Cardiac fibroblast (primary cell): Measurements from ENCODE around the gene CFAP251.
A peak's percentile ranks its signal among the peaks of the same experiment; 100 is the strongest.

Experiments
- DNase-seq, 2 donors: peaks; one replicate each; pipeline versions ENCODE4 v3.0.0 to v3.0.0-alpha.2; 2010; ENCODE audit warnings: low read depth in 2 of 2
- H3K4me3 ChIP-seq, 2 donors: replicated peaks in 1 of 2; 1 replicate in 1 of 2; 2 replicates in 1 of 2; pipeline ENCODE4 v1.5.1; 2011; ENCODE audit warnings: low read depth in 2 of 2, low read length in 2 of 2, mild to moderate bottlenecking in 2 of 2, moderate library complexity in 1 of 2
- TF ChIP-seq, protein P1 (sequence below): IDR thresholded peaks from one replicate; pipeline ENCODE4 v1.5.1; 2011; ENCODE audit warnings: low read depth, mild to moderate bottlenecking, low read length, inconsistent platforms

Gene CFAP251

DNA sequence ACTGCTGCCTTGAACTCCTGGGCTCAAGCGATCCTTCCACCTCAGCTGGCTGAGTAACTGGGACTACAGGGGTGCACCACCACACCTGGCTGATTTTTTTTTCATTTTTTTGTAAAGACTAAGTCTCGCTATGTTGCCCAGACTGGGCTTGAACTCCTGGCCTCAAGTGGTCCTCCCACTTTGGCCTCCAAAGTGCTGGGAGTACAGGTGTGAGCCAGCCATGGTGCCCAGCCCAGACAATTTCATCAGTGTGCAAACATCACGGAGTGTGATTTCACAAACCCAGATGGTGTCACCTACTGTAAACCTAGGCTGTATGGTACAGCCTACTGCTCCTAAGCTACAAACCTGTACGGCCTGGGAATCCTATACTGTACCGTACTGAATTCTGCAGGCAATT, 96.4 kb downstream of the CFAP251 start:
- no peak for DNase-seq
- TF ChIP-seq, protein P1, sequence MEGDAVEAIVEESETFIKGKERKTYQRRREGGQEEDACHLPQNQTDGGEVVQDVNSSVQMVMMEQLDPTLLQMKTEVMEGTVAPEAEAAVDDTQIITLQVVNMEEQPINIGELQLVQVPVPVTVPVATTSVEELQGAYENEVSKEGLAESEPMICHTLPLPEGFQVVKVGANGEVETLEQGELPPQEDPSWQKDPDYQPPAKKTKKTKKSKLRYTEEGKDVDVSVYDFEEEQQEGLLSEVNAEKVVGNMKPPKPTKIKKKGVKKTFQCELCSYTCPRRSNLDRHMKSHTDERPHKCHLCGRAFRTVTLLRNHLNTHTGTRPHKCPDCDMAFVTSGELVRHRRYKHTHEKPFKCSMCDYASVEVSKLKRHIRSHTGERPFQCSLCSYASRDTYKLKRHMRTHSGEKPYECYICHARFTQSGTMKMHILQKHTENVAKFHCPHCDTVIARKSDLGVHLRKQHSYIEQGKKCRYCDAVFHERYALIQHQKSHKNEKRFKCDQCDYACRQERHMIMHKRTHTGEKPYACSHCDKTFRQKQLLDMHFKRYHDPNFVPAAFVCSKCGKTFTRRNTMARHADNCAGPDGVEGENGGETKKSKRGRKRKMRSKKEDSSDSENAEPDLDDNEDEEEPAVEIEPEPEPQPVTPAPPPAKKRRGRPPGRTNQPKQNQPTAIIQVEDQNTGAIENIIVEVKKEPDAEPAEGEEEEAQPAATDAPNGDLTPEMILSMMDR, result no peak
- H3K4me3 ChIP-seq, result no peak overlapping the region

DNA sequence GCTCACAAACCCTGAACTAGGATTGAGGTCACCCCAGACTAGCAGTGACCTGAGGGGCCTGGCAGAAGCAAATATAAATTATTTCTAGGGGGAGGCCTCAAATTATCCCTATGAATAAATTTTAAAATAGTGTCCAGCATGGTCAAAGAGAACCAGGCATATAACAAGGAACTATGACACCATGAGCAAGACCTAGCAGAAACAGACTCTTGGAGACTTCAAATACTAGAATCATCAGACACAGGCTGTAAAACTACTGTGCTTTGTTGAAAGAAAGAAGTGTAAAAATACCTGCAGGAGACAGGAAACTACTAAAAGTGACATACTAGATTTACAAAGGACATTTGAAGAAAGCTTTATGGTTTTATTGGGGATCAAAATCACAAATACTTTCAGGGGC, 100.1 kb downstream of the CFAP251 start:
- TF ChIP-seq, protein P1, result no peak
- no peak for DNase-seq
- no peak overlapping the region for H3K4me3 ChIP-seq

DNA sequence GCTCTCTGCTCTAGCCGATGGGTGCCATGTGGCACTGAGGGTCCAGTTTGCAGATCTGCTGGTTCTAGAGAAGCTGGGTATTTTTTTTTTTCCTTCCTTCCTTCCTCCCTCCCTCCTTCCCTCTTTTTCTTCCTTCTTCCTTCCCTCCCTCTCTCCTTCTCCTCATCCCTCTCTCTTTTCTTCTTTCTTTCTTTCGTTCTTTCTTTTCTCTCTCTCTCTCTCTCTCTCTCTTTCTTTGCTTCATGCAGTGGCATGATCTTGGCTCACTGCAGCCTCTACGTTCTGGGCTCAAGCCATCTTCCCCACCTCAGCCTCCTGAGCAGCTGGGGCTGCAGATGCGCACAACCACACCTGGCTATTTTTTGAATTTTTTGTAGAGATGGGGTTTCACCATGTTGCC, 100.5 kb downstream of the CFAP251 start:
- no peak overlapping the region for H3K4me3 ChIP-seq
- TF ChIP-seq, protein P1, result no peak
- DNase-seq, result no peak

DNA sequence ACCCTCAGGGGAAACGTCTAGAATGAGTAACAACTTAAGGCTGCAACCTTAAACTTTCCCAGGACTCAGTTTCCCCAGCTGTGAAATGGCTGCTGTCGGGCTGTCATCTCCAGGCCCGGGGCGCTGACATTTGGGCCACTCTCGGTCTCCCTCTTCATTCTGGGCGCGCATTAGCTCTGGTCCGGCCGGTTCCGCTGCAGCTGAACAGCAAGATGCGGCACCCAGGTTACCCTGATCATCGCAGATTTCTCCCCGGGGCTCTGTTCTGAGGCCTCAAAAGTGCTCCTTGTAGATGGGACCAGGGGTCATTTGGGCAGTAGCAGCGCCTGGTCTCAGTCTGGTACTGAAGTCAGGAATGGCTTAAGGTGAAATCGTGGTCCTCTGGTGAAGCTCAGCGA, 102.4 kb downstream of the CFAP251 start:
- peak overlapping the region in 1 of 2 donors; percentile 59 for H3K4me3 ChIP-seq
- DNase-seq, result no peak
- TF ChIP-seq, protein P1, result no peak

DNA sequence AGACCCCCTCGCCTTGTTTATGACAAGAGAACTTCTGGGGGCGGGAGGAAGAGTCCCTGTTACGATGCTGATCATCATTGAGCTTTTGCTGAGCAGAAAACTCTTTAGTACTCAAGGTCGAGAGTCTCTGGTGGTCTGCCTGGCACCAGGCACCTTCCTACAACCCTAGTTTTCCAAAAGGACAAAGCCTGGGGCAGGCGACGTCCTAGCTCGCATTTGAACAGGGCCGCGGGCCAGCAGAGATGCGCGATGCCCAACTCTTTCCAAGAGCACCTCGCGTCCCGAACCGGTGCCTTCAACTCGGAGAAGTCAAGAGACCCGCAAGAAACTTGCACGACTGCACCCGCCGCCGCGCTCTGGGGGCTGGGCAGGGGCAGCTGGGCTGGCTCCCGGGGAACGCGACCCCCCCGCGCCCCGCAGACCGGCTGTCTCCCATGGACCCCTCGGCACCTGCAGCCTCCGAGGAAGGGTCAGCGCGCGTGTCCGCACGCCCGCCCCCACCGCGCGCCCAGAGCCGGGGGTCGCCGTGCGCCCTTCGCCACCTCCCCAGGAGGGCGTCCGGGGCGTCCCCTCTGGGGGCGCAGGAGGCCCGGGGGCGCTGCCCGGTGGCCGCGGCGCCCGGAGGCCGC, 102.9 kb downstream of the CFAP251 start:
- H3K4me3 ChIP-seq, result peak overlapping the region; percentile 46 to 59
- peak in 1 of 2 donors; percentile 22 for DNase-seq
- TF ChIP-seq, protein P1, result no peak

DNA sequence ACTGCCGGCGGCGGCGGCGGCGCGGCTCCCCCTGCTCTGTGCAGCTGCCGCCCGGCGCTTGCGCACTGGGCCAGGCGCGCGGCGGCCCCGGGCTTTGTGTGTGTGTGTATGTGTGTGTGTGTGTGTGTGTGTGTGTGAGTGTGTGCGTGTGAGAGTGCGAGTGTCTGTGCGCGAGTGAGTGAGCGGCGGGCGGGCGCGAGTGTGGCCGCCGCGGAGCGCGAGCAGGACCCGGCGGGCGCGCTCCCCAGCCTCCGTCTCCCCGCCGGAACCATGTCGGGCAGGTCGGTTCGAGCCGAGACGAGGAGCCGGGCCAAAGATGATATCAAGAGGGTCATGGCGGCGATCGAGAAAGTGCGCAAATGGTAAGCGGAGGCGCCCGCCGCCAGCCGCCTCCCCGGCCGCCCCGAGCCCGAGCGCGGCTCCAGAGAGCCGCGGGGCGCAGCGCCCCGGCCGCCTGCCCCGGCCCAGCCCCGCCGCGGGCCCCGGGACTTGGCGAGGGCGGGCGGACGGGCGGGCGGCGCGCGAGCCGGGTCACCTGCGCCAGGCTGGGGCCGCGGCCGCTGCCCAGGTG, 103.5 kb downstream of the CFAP251 start, which contains the start of gene BCL7A:
TSS of gene BCL7A (plus strand) at position 63 of the 571 bp plus-strand sequence. CDS start at position 271, 208 bp downstream.
- TF ChIP-seq, protein P1, result no peak
- DNase-seq, result peak; percentile 77 to 86
- peak within 1 kb of the TSS; percentile 56 to 59 for H3K4me3 ChIP-seq
